GM23248 (cell line): ENCODE results near the gene NRG3.

ENCODE experiments used
- EZH2 ChIP-seq: fragments of 200-600 bp; sonication (generic); IDR thresholded peaks from 2 replicates; pipeline ENCODE4 v1.6.1; 2018; ENCODE audit warnings: antibody characterized with exemption, mild to moderate bottlenecking; ENCODE audit not compliant: insufficient read depth, poor library complexity, severe bottlenecking
- EZH2phosphoT487 ChIP-seq: fragments of 200-600 bp; sonication (generic); IDR thresholded peaks from 2 replicates; pipeline ENCODE4 v1.6.1; 2018; ENCODE audit warnings: antibody characterized with exemption, moderate library complexity, mild to moderate bottlenecking, low read depth; ENCODE audit not compliant: insufficient read depth

DNA sequence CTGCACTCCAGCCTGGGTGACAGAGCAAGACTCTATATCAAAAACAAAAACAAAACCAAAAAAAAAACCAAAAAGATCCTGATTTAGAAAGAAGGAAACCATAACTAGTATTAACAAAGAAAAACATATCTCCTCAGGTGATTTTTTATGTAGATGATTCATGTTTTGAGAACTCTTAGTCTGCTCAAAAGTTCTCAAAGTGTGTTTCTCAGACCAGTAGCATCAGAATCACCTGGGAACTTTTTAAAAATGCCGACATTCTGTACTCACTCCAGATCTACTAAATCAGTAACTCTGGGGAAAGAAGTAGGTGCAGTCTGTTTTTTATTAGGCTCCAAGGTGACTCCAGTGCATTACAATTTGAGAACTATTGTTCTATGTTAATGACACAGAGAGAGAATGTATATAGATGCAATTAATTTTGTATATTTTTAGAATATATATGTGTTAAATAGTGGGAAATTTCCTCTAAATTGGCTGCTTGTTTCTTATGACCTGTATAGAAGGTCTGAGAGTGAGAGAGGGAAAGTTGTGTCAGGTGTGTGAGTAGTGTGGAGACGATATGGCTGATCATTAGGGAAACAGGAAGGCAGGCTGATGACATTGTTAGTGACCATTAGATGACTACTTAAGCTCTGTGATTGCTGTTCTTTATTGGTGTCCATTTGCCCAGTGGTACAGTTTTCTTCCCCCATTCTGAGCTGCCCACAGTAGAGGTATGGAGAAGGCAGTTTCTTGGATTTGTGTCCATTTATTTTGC, 1075.0 kb downstream of the NRG3 start:
- TF ChIP-seq EZH2 (no peak), EZH2phosphoT487 (no peak)
